Suprapubic skin (tissue), 4 donors: ENCODE measurements around the gene USP47. TPM values are rescaled to one million over a fixed set of nuclear protein-coding genes. Genes with fewer than 3 reads are reported as not detected.

Experiments used
- DNase-seq, 2 donors: peaks; one replicate each; pipeline ENCODE4 v3.0.0-alpha.2; 2019; ENCODE audit warnings: low spot score in 2 of 2
- H3K27ac ChIP-seq: fragments of 200-600 bp; sonication (generic); one replicate; pipeline ENCODE4 v1.5.1; 2019
- H3K27me3 ChIP-seq: fragments of 200-600 bp; sonication (generic); one replicate; pipeline ENCODE4 v1.5.1; 2019
- H3K36me3 ChIP-seq: fragments of 200-600 bp; sonication (generic); one replicate; pipeline ENCODE4 v1.5.1; 2019
- H3K4me1 ChIP-seq: fragments of 200-600 bp; sonication (generic); one replicate; pipeline ENCODE4 v1.5.1; 2019
- H3K4me3 ChIP-seq: fragments of 200-600 bp; sonication (generic); one replicate; pipeline ENCODE4 v1.5.1; 2019; ENCODE audit warnings: mild to moderate bottlenecking
- H3K9me3 ChIP-seq: fragments of 200-600 bp; sonication (generic); one replicate; pipeline ENCODE4 v1.5.1; 2019
- CTCF ChIP-seq, 2 donors: fragments of 200-600 bp in 1 of 2; fragments of 450-650 bp in 1 of 2; sonication (generic) in 1 of 2; IDR thresholded peaks; one replicate each; pipeline ENCODE4 v1.5.1; 2016 to 2019; ENCODE audit warnings: antibody characterized with exemption in 2 of 2, mild to moderate bottlenecking in 1 of 2, moderate library complexity in 1 of 2
- EP300 ChIP-seq: sonication (generic); formaldehyde crosslinking; IDR thresholded peaks from one replicate; pipeline ENCODE4 v1.6.1; 2017; ENCODE audit warnings: antibody characterized with exemption
- POLR2A ChIP-seq, 2 donors: fragments of 450-650 bp; IDR thresholded peaks; one replicate each; pipeline ENCODE4 v1.6.1; 2017; ENCODE audit warnings: antibody characterized with exemption in 2 of 2, mild to moderate bottlenecking in 2 of 2, moderate library complexity in 2 of 2
- POLR2AphosphoS5 ChIP-seq, 3 donors: sonication (generic); formaldehyde crosslinking; IDR thresholded peaks; one replicate each; pipeline ENCODE4 v1.6.1; 2017; ENCODE audit warnings: antibody characterized with exemption in 3 of 3
- WGBS: methylation state at CpG from one replicate; pipeline ENCODE4 v1.1.5; 2018; 5-methylcytosine and 5-hydroxymethylcytosine counted together
- total RNA-seq, 4 donors: library from RNA; depleted of rRNA; stranded (reverse); fragments of >200 nt; gene quantifications; one replicate each; pipeline ENCODE4 v1.1.0, GENCODE V29; 2016

The USP47 gene
- total RNA-seq, 4 donors from 2014 or later = 56.0 to 102 (median 72.2) TPM

- 97% methylated on average over 2 of the region's 2 CpGs for WGBS
- Histone ChIP-seq H3K4me1 (peaks cover 2% of the 10 kb centered on the region), H3K4me3 (no peak overlapping the region), H3K36me3 (peaks cover 15% of the 10 kb centered on the region), H3K9me3 (no peaks in the 10 kb centered on the region), H3K27ac (no peak overlapping the region), H3K27me3 (no peaks in the 10 kb centered on the region)
- TF ChIP-seq CTCF (IDR thresholded peaks at IDR 0.05) (no peak), POLR2AphosphoS5 (IDR thresholded peaks at IDR 0.05) (no peak), EP300 (no peak), POLR2A (IDR thresholded peaks at IDR 0.05) (no peak)
- no peak for DNase-seq
Observed at GRCh38 chr11:11915625-11916024, 73.9 kb downstream of the USP47 start.

GRCh38 chr11:11916981-11917399 lies 75.2 kb downstream of the USP47 start:
- DNase-seq = no peak
- 62% methylated on average over 1 of the region's 1 CpG for WGBS
- TF ChIP-seq CTCF (IDR thresholded peaks at IDR 0.05) = no peak
- TF ChIP-seq POLR2A (IDR thresholded peaks at IDR 0.05) = no peak
- no peak for TF ChIP-seq POLR2AphosphoS5 (IDR thresholded peaks at IDR 0.05)
- TF ChIP-seq EP300 = no peak

GRCh38 chr11:11923828-11924227 lies 82.1 kb downstream of the USP47 start:
- no peaks in the 10 kb centered on the region for H3K9me3 ChIP-seq
- TF ChIP-seq POLR2AphosphoS5 (IDR thresholded peaks at IDR 0.05) (no peak), CTCF (IDR thresholded peaks at IDR 0.05) (no peak), POLR2A (IDR thresholded peaks at IDR 0.05) (no peak)
- no peak for DNase-seq
- H3K36me3 ChIP-seq = peaks cover 10% of the 10 kb centered on the region
- H3K27me3 ChIP-seq = no peaks in the 10 kb centered on the region
- no peak overlapping the region for H3K4me3 ChIP-seq
- H3K27ac ChIP-seq = no peak overlapping the region
- no peaks in the 10 kb centered on the region for H3K4me1 ChIP-seq

More at GRCh38 chr11:11916981-11917399, 75.2 kb downstream of the USP47 start:
- Histone ChIP-seq H3K27ac (no peak overlapping the region), H3K27me3 (no peaks in the 10 kb centered on the region), H3K4me1 (peaks cover 2% of the 10 kb centered on the region), H3K4me3 (no peak overlapping the region), H3K36me3 (peaks cover 2% of the 10 kb centered on the region), H3K9me3 (no peaks in the 10 kb centered on the region)

- DNase-seq = no peak
- H3K4me1 ChIP-seq = no peaks in the 10 kb centered on the region
- 89% methylated on average over 2 of the region's 2 CpGs for WGBS
- H3K27ac ChIP-seq = no peak overlapping the region
- H3K9me3 ChIP-seq = no peaks in the 10 kb centered on the region
- TF ChIP-seq POLR2A (IDR thresholded peaks at IDR 0.05) (no peak), CTCF (IDR thresholded peaks at IDR 0.05) (no peak), POLR2AphosphoS5 (IDR thresholded peaks at IDR 0.05) (no peak), EP300 (no peak)
- no peak overlapping the region for H3K4me3 ChIP-seq
- H3K36me3 ChIP-seq = peaks cover 42% of the 10 kb centered on the region
- H3K27me3 ChIP-seq = no peaks in the 10 kb centered on the region
Observed at GRCh38 chr11:11929920-11930319, 88.1 kb downstream of the USP47 start.

GRCh38 chr11:11931461-11932055 lies 89.8 kb downstream of the USP47 start:
- DNase-seq = no peak
- H3K27me3 ChIP-seq = no peaks in the 10 kb centered on the region
- peaks cover 45% of the 10 kb centered on the region for H3K36me3 ChIP-seq
- WGBS = 48% methylated on average over 5 of the region's 5 CpGs
- H3K4me1 ChIP-seq = no peaks in the 10 kb centered on the region
- no peak overlapping the region for H3K4me3 ChIP-seq
- no peak overlapping the region for H3K27ac ChIP-seq
- TF ChIP-seq CTCF (IDR thresholded peaks at IDR 0.05) = peak; percentile 49 to 67
- TF ChIP-seq EP300 = no peak
- H3K9me3 ChIP-seq = no peaks in the 10 kb centered on the region
